Stimulated activated CD4-positive, alpha-beta T cell treated with anti-CD3 and anti-CD28 coated beads, Interleukin-12 subunit alpha, Interleukin-12 subunit beta, amount 100 ng/mL, for 48 hours (primary cell): ENCODE data around the gene CCDC149.

Source experiments
- DNase-seq, 3 donors: peaks; one replicate each; pipeline ENCODE4 v3.0.0-alpha.2; 2020; ENCODE audit warnings: low read depth in 2 of 3, low spot score in 1 of 3

CCDC149 gene

GRCh38 chr4:24805566-24805965 lies 107.3 kb downstream of the CCDC149 start:
- no peak for DNase-seq

- DNase-seq = no peak
Observed at GRCh38 chr4:24805067-24805466, 107.8 kb downstream of the CCDC149 start.

DNA sequence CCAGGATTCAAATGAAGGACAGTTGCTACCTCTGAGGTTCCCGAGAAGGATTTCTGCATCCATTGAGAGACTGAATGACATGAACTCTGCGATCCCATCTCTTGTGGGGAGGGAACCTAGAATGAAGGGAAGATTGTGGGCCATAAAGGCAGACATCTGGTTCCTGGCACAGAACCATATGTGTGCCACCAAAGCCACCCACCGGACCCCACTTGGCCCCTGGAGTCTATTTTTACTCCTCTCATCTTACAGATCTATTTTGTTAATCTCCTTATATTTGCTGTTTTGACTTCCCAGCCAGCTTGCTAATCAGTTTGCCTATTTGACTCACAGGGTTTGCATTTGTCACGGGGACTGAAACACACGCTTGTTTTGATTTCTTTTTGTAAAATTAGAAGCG lies 110.2 kb downstream of the CCDC149 start:
- no peak for DNase-seq

- DNase-seq = no peak
Observed at GRCh38 chr4:24801136-24801855, 111.5 kb downstream of the CCDC149 start.

DNA sequence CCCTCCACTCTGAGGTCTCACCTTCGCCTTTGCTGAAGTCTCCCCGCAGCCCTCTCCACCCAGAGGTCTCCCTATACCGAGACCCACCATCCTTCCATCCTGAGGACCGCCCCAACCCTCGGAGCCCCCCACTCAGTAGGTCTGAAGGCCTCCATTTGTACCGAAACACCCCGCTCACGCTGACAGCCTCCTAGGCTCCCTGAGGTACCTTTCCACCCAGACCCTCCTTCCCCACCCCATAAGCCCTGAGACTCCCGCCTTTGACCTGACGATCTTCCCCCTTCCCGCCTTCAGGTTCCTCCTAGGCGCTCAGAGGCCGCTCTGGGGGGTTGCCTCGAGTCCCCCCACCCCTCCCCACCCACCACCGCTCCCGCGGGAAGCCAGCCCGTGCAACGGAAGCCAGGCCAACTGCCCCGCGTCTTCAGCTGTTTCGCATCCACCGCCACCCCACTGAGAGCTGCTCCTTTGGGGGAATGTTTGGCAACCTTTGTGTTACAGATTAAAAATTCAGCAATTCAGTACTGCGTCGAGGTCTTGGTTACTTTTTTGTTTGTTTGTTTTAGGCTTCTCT lies 112.4 kb downstream of the CCDC149 start:
- no peak for DNase-seq

- DNase-seq = no peak
Observed at GRCh38 chr4:24799544-24800324, 113.1 kb downstream of the CCDC149 start.

DNA sequence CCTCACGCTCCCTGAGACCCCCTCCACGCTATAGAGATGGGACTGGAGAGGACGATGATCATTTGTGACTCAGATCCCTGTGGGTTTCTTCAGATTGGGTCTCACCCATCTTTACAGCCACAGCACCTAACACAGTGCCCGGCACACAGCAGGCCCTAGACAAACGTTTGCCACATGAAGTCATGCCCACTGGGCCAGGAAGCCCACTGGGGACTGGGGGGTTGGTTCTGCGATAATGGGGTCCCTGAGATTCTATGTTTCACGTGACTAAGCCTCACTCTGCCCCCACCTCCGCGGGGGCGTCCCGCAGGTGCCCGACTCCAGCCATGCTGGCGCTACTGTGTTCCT lies 113.7 kb downstream of the CCDC149 start:
- no peak for DNase-seq

DNA sequence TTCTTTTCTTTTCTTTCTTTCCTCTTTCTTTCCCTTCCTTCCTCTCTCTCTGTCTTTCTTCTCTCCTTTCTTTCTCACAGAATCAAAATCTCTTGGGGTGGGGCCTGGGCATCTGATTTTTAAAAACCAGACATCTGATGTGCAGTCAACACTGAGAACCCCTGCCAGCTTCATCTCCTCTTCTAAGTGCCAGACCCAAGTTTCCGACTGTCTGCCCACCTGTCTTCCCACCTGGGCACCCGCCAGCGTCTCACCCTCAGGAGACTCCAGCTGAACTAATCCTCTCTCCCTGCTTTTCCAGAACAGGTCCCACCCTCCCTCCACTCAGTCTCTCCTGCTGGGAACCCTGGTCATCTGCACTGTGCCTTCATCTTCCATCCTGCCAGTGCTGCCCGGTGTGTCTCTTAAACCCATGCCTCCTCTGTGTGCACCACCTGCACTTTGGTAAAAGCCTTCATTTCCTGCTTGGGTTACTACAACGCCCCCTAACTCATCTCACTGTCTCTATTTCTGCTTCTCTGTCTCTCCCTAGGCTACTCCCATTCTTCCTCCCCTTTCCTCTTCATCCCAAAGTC lies 114.7 kb downstream of the CCDC149 start:
- no peak for DNase-seq

- no peak for DNase-seq
Observed at GRCh38 chr4:24796620-24797019, 116.2 kb downstream of the CCDC149 start.

GRCh38 chr4:24795666-24796381 lies 117.0 kb downstream of the CCDC149 start:
- no peak for DNase-seq

DNA sequence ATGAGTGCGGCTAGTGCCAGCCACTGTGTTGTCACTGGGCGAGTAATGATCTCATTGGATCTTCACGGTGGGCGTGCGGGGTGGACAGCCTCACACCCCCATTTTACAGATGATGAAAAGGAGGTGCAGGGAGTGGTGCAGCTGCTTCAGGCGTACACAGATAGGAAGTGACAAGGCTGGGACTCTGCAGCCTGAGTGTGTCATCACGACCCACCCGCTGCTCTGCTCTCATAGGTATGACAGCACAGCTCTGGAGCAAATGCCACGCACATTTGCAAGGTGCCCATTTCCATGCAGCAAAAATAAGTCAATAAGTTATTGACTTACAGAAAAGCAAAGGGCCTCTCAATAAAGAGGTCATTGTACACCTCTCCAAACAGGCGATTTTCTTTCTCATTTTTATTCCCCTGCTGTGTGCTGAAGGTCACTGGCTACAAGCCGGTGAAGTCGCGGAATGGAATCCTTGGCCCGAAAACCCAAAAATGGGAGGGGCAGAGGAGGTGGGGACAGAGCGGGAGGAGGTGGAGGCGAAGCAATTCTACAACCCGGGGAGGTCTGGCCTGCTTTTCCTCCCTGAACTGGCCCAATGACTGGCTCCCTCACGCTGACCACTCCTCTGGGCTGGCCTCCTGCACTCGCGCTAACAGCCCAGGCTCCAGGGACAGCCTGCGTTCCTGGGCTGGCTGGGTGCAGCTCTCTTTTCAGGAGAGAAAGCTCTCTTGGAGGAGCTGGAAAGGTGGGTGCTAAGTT lies 117.8 kb downstream of the CCDC149 start, which contains the start of gene SOD3:
SOD3 (plus strand) TSS at position 658 of the 750 bp plus-strand sequence. CDS start 3,949 bp downstream, outside the sequence.
- DNase-seq = no peak

- no peak for DNase-seq
Observed at GRCh38 chr4:24794480-24794879, 118.4 kb downstream of the CCDC149 start.

GRCh38 chr4:24794051-24794450 lies 118.8 kb downstream of the CCDC149 start:
- DNase-seq = no peak

DNA sequence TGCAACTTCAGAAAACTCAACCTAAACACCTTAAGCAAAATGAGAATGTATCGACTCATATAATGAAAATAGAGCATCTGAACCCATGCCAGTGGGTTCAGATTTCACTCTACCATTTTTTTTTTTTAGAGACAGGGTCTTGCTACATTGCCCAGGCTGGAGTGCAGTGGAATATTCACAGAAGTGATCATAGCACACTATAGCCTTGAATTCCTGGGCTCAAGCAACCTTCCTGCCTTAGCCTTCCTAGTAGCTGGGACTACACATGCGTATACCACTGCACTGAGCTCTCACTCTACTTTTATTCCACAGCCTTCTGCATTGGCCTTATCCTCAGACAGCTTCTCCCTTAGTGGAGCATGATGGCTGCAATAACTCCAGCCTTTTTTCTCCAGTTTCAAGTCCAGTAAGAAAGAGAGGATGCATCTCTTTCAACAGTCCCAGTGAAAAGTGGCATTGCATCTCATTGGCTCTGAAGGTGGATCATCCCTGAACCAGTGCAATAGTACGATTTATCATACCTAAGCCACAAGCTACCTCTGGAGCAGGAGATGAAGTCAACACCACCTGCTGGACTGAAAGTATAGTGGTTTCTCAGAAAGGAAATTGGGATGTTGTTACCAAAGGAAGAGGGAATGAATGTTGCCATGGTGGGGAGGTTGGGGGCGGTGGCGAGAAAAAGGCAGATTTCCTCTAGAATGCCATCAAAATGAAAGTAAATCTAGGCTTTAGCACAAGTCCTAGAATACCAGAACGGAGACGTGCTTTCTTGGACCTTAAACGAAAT lies 119.4 kb downstream of the CCDC149 start:
- no peak for DNase-seq

DNA sequence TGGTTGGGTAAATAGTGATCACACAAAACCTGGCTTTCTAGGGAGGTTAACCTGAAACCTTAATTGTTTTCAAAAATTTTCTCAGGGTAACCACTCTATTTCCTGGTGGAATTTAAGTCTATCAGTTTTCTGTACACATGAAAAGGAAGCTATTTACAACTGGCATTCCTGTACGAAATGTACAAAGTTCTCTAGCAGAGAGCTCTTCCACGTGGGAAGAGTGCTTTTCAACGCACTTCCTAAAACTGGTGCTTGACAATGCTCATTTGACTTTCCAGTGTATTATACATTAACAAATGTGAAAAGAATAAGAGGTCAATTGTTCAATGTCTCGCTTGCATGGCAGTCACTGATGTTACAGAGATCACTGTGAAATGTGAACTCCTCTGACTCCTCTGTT lies 120.3 kb downstream of the CCDC149 start:
- DNase-seq = no peak

DNA sequence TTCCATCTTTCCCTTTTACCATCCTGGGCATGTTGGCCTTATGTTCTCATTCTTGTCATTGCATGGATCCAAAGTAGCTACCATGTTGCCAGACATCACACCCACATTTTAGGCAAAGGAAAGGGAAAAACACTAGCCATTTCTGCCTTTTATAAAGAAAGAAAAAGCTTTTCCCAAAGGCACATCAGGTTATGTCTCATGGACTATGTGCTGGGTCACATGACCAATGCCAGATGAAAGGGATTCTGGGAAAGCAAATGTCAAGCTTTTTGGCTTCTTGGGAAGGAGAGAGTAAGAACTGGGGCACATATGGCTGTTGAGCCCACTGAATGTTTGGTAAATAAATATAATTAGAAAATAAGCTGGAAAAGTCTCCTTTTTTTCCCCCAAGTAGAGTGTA lies 121.8 kb downstream of the CCDC149 start:
- no peak for DNase-seq

DNA sequence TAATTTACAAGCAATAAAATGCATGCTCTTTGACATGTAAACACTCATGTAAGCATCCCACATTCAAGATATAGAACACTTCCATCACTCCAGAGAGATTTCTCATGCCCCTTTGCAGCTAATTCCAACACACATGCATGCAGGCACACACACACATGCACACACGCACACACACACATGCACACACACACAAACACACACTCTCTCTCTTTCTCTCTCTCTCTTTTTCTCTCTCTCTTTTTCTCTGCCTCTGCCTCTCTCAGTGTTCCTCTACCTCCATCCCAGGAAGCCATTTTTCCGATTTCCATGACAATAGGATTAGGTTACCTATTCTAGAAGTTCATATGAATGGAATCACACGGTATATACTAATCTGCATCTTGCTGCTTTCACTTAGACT lies 129.3 kb downstream of the CCDC149 start:
- no peak for DNase-seq

DNA sequence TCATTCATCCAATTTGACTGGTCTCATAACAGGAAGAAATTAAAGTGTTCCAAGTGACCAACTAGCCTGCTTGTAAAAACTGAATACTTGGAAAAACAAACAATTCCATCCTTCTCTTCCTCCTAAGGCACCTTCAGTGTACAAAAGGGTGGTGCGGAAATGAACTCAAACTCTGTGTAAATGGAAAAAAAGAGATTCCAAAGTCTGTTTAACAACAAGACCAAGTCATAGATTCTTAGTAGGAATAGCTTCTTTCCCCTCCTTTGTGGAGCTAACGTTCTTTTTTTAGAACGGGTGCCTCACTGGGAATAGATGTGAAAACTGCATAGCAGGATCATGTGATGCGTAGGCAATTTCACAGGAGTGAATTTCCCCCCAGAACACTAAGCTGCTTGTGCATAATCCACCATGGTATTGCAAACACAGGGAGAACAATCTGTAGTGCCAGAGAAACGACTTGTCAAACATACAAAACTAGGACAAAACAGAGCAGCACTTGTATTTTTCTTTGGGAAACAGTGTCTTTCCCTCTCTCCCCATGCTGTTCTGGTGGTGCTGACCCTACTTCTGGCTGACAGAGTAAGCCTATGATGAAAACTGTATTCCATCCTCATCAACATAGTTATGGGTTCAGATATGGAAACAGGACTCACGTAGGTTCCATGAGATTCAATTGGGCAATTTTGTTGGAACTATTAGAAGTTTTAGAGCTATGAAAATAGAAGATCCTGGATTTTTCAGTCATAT lies 130.7 kb downstream of the CCDC149 start:
- DNase-seq = no peak

DNA sequence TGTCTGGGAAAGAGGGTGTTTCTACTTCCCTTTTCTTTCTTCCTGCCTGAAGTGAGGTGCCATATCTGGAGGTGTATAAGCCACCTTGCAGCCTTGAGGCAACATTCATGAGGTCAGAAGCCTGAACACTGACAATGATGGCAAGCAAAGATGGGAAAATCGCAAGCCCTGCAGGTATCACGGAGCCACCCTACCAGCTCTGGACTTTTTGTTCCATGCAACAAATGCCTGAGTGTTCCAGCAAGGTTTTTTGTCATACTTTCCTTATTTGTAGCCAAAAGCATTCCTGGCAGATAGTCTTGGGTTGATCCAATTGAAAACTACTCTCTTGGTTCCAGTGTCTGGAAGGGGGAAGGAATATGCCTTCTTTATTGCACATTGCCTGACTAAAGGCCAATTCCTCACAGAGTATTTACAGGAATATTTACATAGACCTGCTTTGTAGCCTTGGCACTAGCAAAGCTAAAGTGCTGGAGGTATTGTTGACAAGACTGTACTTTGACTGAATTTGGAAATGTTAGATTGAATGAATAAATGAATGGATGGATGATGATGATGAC lies 131.8 kb downstream of the CCDC149 start:
- no peak for DNase-seq
